ENCODE measurements around the gene ADAMTS9. TPM values are rescaled to one million over a fixed set of nuclear protein-coding genes. Genes with fewer than 3 reads are reported as not detected.

The ADAMTS9 gene
- total RNA-seq, 1 experiment from 2014 or later = 1.8 TPM

GRCh38 chr3:64728428-64728827 is 40.6 kb upstream of the ADAMTS9 start:
- no peaks in the 10 kb centered on the region for H3K36me3 Mint-ChIP-seq (ENCODE audit: insufficient read depth, unreplicated experiment)
- no TSS peak for BruUV-seq (replicated peaks)
- no peak overlapping the region for H3K4me3 Mint-ChIP-seq (ENCODE audit: unreplicated experiment)
- no peaks in the 10 kb centered on the region for H3K4me1 Mint-ChIP-seq (ENCODE audit: insufficient read depth, unreplicated experiment)
- ChIA-PET CTCF (interaction anchor here (0.6 to 0.8 kb wide), 2 partner anchors 10 to 27 kb away, joined by 3 to 4 read pairs; no protein-coding TSS in a partner anchor), POLR2A (no interaction called here)
- no peak for DNase-seq (ENCODE audit: unreplicated experiment)
- H3K27me3 Mint-ChIP-seq (ENCODE audit: insufficient read depth, unreplicated experiment) = no peaks in the 10 kb centered on the region
- intact Hi-C loops (cut with micrococcal nuclease) = loop anchor here (10.0 kb wide), 1 partner anchor 194 kb away; no protein-coding TSS in a partner anchor
- TF ChIP-seq CTCF (IDR thresholded peaks at IDR 0.05; ENCODE audit: unreplicated experiment) = no peak
- no peaks in the 10 kb centered on the region for H3K9me3 Mint-ChIP-seq (ENCODE audit: unreplicated experiment)
- no peak overlapping the region for H3K27ac Mint-ChIP-seq (ENCODE audit: low read depth, unreplicated experiment)

GRCh38 chr3:64726414-64727090 is 38.8 kb upstream of the ADAMTS9 start:
- Mint-ChIP-seq H3K9me3 (ENCODE audit: unreplicated experiment) (no peaks in the 10 kb centered on the region), H3K4me3 (ENCODE audit: unreplicated experiment) (no peak overlapping the region), H3K4me1 (ENCODE audit: insufficient read depth, unreplicated experiment) (no peaks in the 10 kb centered on the region), H3K36me3 (ENCODE audit: insufficient read depth, unreplicated experiment) (no peaks in the 10 kb centered on the region), H3K27me3 (ENCODE audit: insufficient read depth, unreplicated experiment) (no peaks in the 10 kb centered on the region), H3K27ac (ENCODE audit: low read depth, unreplicated experiment) (no peak overlapping the region)
- ChIA-PET POLR2A (no interaction called here), CTCF (interaction anchor here (0.7 to 2.8 kb wide), 3 partner anchors 11 to 413 kb away, joined by 4 to 10 read pairs (median 4); no protein-coding TSS in a partner anchor)
- intact Hi-C loops (cut with micrococcal nuclease) = loop anchor here (10.0 kb wide), 1 partner anchor 192 kb away; no protein-coding TSS in a partner anchor
- no peak for TF ChIP-seq CTCF (IDR thresholded peaks at IDR 0.05; ENCODE audit: unreplicated experiment)
- BruUV-seq (replicated peaks) = no TSS peak
- DNase-seq (ENCODE audit: unreplicated experiment) = no peak

- BruUV-seq (replicated peaks) = no TSS peak
- CTCF ChIA-PET = interaction anchor here (0.6 to 2.2 kb wide), 22 partner anchors 9 to 1093 kb away, joined by 3 to 16 read pairs (median 4); no protein-coding TSS in a partner anchor
- H3K4me3 Mint-ChIP-seq (ENCODE audit: unreplicated experiment) = no peak overlapping the region
Measured at GRCh38 chr3:64718976-64719375, 31.2 kb upstream of the ADAMTS9 start.

More at GRCh38 chr3:64718976-64719375, 31.2 kb upstream of the ADAMTS9 start:
- Mint-ChIP-seq H3K27ac (ENCODE audit: low read depth, unreplicated experiment) (no peak overlapping the region), H3K9me3 (ENCODE audit: unreplicated experiment) (no peaks in the 10 kb centered on the region), H3K36me3 (ENCODE audit: insufficient read depth, unreplicated experiment) (no peaks in the 10 kb centered on the region), H3K27me3 (ENCODE audit: insufficient read depth, unreplicated experiment) (no peaks in the 10 kb centered on the region), H3K4me1 (ENCODE audit: insufficient read depth, unreplicated experiment) (no peaks in the 10 kb centered on the region)
- no peak for DNase-seq (ENCODE audit: unreplicated experiment)
- POLR2A ChIA-PET = interaction anchor here (0.7 kb wide), 1 partner anchor 188 kb away, joined by 3 read pairs; no protein-coding TSS in a partner anchor
- intact Hi-C loops (cut with micrococcal nuclease) = loop anchor here (1.0 kb wide), 2 partner anchors 451 to 526 kb away; no protein-coding TSS in a partner anchor
- no peak for TF ChIP-seq CTCF (IDR thresholded peaks at IDR 0.05; ENCODE audit: unreplicated experiment)

Data from MCF 10A (cell line).